ENCODE results near the gene SLC5A5.

GRCh38 chr19:17886515-17886914, 14.8 kb downstream of the SLC5A5 start:
- TF ChIP-seq YY1 (tag by site-specific recombination; IDR thresholded peaks at IDR 0.05) (no peak), MYNN (tag by site-specific recombination; IDR thresholded peaks at IDR 0.05; ENCODE audit: borderline replicate concordance) (no peak), TCF7L2 (IDR thresholded peaks at IDR 0.05; ENCODE audit: borderline replicate concordance, low read depth, low read length) (no peak), TRIM28 (IDR thresholded peaks at IDR 0.05; ENCODE audit: borderline replicate concordance, low read length) (no peak), CTCF (tag by site-specific recombination; IDR thresholded peaks at IDR 0.05) (no peak), ELK4 (IDR thresholded peaks at IDR 0.05; ENCODE audit: borderline replicate concordance, low read depth, low read length) (no peak), ZNF571 (tag by site-specific recombination; IDR thresholded peaks at IDR 0.05) (no peak)
